Endothelial cell of umbilical vein (primary cell): ENCODE results near the gene CNTNAP2. TPM values are rescaled to one million over a fixed set of nuclear protein-coding genes. Genes with fewer than 3 reads are reported as not detected.

Experiments used
- BruUV-seq: library from RNA; stranded (reverse); fragments of 400-500 nt; replicated peaks from 2 replicates; lab custom pipeline; 2021; lab: Mats Ljungman, UMichigan
- CTCF ChIA-PET: fragments of 300-600, 350-600 bp; sonication (Branson Sonifier 250); formaldehyde crosslinking; loops from one replicate; lab custom pipeline; 2021; ENCODE audit warnings: antibody characterized with exemption, inconsistent platforms; lab: Charles Lee
- POLR2A ChIA-PET: fragments of 300-600, 350-600 bp; sonication (Branson Sonifier 250); formaldehyde crosslinking; loops from one replicate; lab custom pipeline; 2021; ENCODE audit warnings: antibody characterized with exemption, inconsistent platforms; lab: Charles Lee
- DNase-seq: peaks from one replicate; pipeline ENCODE4 v3.0.0-alpha.2; 2011; ENCODE audit warnings: low read depth, low spot score
- FAIRE-seq: peaks from 2 replicates; lab custom pipeline; 2011; peaks lifted over from hg19 to GRCh38; lab: Jason Lieb, UNC
- H2AFZ ChIP-seq: 2 replicates; pipeline ENCODE4 v1.6.0; 2012; ENCODE audit warnings: low read depth, low read length, control low read depth, inconsistent platforms
- H3K27ac ChIP-seq: 2 replicates; pipeline ENCODE4 v1.5.1; 2011; ENCODE audit warnings: low read depth, mild to moderate bottlenecking, control low read depth, low read length, moderate library complexity; ENCODE audit not compliant: insufficient read depth
- H3K27me3 ChIP-seq, 2 experiments: 2 replicates each; pipeline versions ENCODE4 v1.6.0 to v1.6.1; 2011; ENCODE audit warnings: low read length in 2 of 2, mixed read lengths in 1 of 2; ENCODE audit not compliant: control insufficient read depth in 2 of 2, insufficient read depth in 2 of 2
- H3K36me3 ChIP-seq, 2 experiments: 2 replicates in 1 of 2; 3 replicates in 1 of 2; pipeline ENCODE4 v1.5.1; 2011; ENCODE audit warnings: low read length in 2 of 2, mild to moderate bottlenecking in 1 of 2, moderate library complexity in 1 of 2; ENCODE audit not compliant: control insufficient read depth in 2 of 2, insufficient read depth in 2 of 2; ENCODE audit errors: extremely low read depth in 1 of 2
- H3K4me1 ChIP-seq: 3 replicates; pipeline ENCODE4 v1.5.1; 2011; ENCODE audit warnings: mild to moderate bottlenecking, low read length; ENCODE audit not compliant: control insufficient read depth, insufficient read depth; ENCODE audit errors: extremely low read depth
- H3K4me2 ChIP-seq: 2 replicates; pipeline ENCODE4 v1.6.1; 2011; ENCODE audit warnings: low read length, control low read depth, mixed read lengths; ENCODE audit not compliant: insufficient read depth
- H3K4me3 ChIP-seq, 3 experiments: fragments of 200-600 bp in 1 of 3; sonication (generic), shearing (Covaris generic) in 1 of 3; replicated peaks in 1 of 3; 2 replicates each; pipeline ENCODE4 v1.5.1; 2011 to 2016; ENCODE audit warnings: control low read depth in 3 of 3, low read length in 3 of 3, mild to moderate bottlenecking in 2 of 3, inconsistent platforms in 1 of 3, low read depth in 1 of 3, moderate library complexity in 1 of 3; ENCODE audit not compliant: insufficient read depth in 1 of 3
- H3K79me2 ChIP-seq: 2 replicates; pipeline ENCODE4 v1.6.0; 2012; ENCODE audit warnings: low read length, inconsistent platforms; ENCODE audit not compliant: control insufficient read depth, insufficient read depth
- H3K9ac ChIP-seq: replicated peaks from 2 replicates; pipeline ENCODE3; 2011; ENCODE audit warnings: low read length, control low read depth; ENCODE audit not compliant: insufficient read depth; ENCODE audit errors: extremely low read depth
- H3K9me1 ChIP-seq: replicated peaks from 3 replicates; pipeline ENCODE4 v1.6.0; 2011; ENCODE audit warnings: mild to moderate bottlenecking, low read length; ENCODE audit not compliant: control insufficient read depth, insufficient read depth; ENCODE audit errors: extremely low read depth
- H3K9me3 ChIP-seq: replicated peaks from 2 replicates; pipeline ENCODE4 v1.5.1; 2012; ENCODE audit warnings: low read length, inconsistent platforms; ENCODE audit not compliant: control insufficient read depth, insufficient read depth
- H4K20me1 ChIP-seq: replicated peaks from 2 replicates; pipeline ENCODE3; 2011; ENCODE audit warnings: mild to moderate bottlenecking, low read length; ENCODE audit not compliant: control insufficient read depth, insufficient read depth; ENCODE audit errors: extremely low read depth
- CTCF ChIP-seq, 2 donors: IDR thresholded peaks; 1 replicate in 1 of 2; 2 replicates in 1 of 2; pipeline ENCODE4 v1.5.1; 2011; ENCODE audit warnings: low read length in 2 of 2, mild to moderate bottlenecking in 2 of 2, moderate library complexity in 2 of 2, control low read depth in 1 of 2, inconsistent platforms in 1 of 2, low read depth in 1 of 2; ENCODE audit not compliant: insufficient read depth in 1 of 2; ENCODE audit errors: extremely low read depth in 1 of 2
- EZH2 ChIP-seq: IDR thresholded peaks from 2 replicates; pipeline ENCODE4 v1.6.1; 2012; ENCODE audit warnings: borderline replicate concordance, low read depth, mild to moderate bottlenecking, moderate library complexity, low read length, inconsistent platforms; ENCODE audit not compliant: severe bottlenecking
- FOS ChIP-seq: IDR thresholded peaks from 2 replicates; pipeline ENCODE4 v1.6.1; 2011; ENCODE audit warnings: mild to moderate bottlenecking, low read length, moderate library complexity, borderline replicate concordance; ENCODE audit not compliant: insufficient read depth
- GATA2 ChIP-seq: IDR thresholded peaks from 2 replicates; pipeline ENCODE4 v1.7.0; 2011; ENCODE audit warnings: low read depth, mild to moderate bottlenecking, moderate library complexity, mixed read lengths, low read length; ENCODE audit not compliant: insufficient read length, insufficient read depth
- JUN ChIP-seq: IDR thresholded peaks from 2 replicates; pipeline ENCODE4 v1.6.1; 2011; ENCODE audit warnings: borderline replicate concordance, low read depth; ENCODE audit not compliant: insufficient read length, insufficient read depth
- MAX ChIP-seq: IDR thresholded peaks from 2 replicates; pipeline ENCODE4 v1.6.1; 2011; ENCODE audit not compliant: insufficient read depth, insufficient read length
- MYC ChIP-seq: IDR thresholded peaks from one replicate; pipeline ENCODE4 v1.6.1; 2011; ENCODE audit warnings: mild to moderate bottlenecking, low read depth, low read length
- POLR2A ChIP-seq: IDR thresholded peaks from 2 replicates; pipeline ENCODE4 v1.6.1; 2012; ENCODE audit warnings: low read depth, mild to moderate bottlenecking, control low read depth, low read length
- POLR2AphosphoS5 ChIP-seq: IDR thresholded peaks from 2 replicates; pipeline ENCODE4 v1.6.1; 2012; ENCODE audit warnings: low read depth, mild to moderate bottlenecking, control low read depth, low read length, moderate library complexity; ENCODE audit not compliant: insufficient read depth
- dilution Hi-C: fragments of 300-500 bp; cut with MboI; formaldehyde crosslinking; loops from one replicate; pipeline ENCODE4 v1.15.0; 2019; ENCODE audit warnings: low sequenced_read_pairs; ENCODE audit not compliant: extremely low pct_ligation_motif_present
- intact Hi-C: fragments of 100-400 bp; cut with micrococcal nuclease; formaldehyde crosslinking; loops from one replicate; pipeline ENCODE4 v1.10.0; 2022
- polyA plus RNA-seq, 4 experiments: library from polyadenylated mRNA; depleted of rRNA in 3 of 4; stranded (reverse) in 3 of 4; unstranded in 1 of 4; fragments of >200 nt; gene quantifications; 2 replicates each; pipeline versions ENCODE4 v1.2.1 to v1.2.3, GENCODE V29; 2011 to 2012; ENCODE audit warnings: missing spikeins in 1 of 4
- total RNA-seq: library from RNA; stranded (reverse); gene quantifications from 2 replicates; pipeline ENCODE4 v1.2.3, GENCODE V29; 2021

CNTNAP2 gene
- total and polyA plus RNA-seq, 2 donors (not counting 3 experiments of a cell fraction or from before 2014, with no cell fraction given): not detected

- TF ChIP-seq FOS (no peak), POLR2A (no peak), JUN (no peak), MAX (no peak), EZH2 (no peak), POLR2AphosphoS5 (no peak), MYC (no peak), GATA2 (no peak), CTCF (IDR thresholded peaks at IDR 0.05; ENCODE audit: extremely low read depth in 1 of 2, insufficient read depth in 1 of 2, low read depth in 1 of 2, low read length in 2 of 2) (no peak)
- no peak for DNase-seq
- ChIA-PET CTCF (interaction anchor here (0.7 to 1.0 kb wide), 2 partner anchors 15 to 493 kb away, joined by 3 read pairs; no protein-coding TSS in a partner anchor), POLR2A (no interaction called here)
- Histone ChIP-seq H3K27me3 (no peaks in the 10 kb centered on the region), H3K9me1 (no peaks in the 10 kb centered on the region), H3K4me1 (no peaks in the 10 kb centered on the region), H4K20me1 (no peaks in the 10 kb centered on the region), H3K79me2 (no peaks in the 10 kb centered on the region), H3K27ac (no peak overlapping the region), H3K36me3 (no peaks in the 10 kb centered on the region), H3K4me2 (no peak overlapping the region), H2AFZ (no peak overlapping the region), H3K9me3 (no peaks in the 10 kb centered on the region), H3K9ac (no peak overlapping the region), H3K4me3 (no peak overlapping the region)
- FAIRE-seq: no peak
- dilution Hi-C loops: no loop called here
- intact Hi-C loops: no loop called here
- BruUV-seq: no TSS peak
Observed at GRCh38 chr7:148303295-148304082, 2186.9 kb downstream of the CNTNAP2 start.
